CD14-positive monocyte (primary cell): ENCODE measurements around the gene ROBO1. TPM values are rescaled to one million over a fixed set of nuclear protein-coding genes. Genes with fewer than 3 reads are reported as not detected.

Experiments used
- DNase-seq, 3 donors: peaks; one replicate each; pipeline ENCODE4 v3.0.0-alpha.2; 2011 to 2022
- H2AFZ ChIP-seq: 2 replicates; pipeline ENCODE4 v1.6.0; 2012; ENCODE audit warnings: mild to moderate bottlenecking, low read depth, low read length, inconsistent platforms; ENCODE audit not compliant: insufficient read depth, poor library complexity, severe bottlenecking
- H3K27ac ChIP-seq, 2 donors: 1 replicate in 1 of 2; 2 replicates in 1 of 2; pipeline ENCODE4 v1.5.1; 2012 to 2013; ENCODE audit warnings: low read length in 2 of 2, control low read depth in 1 of 2, inconsistent platforms in 1 of 2, low read depth in 1 of 2, mild to moderate bottlenecking in 1 of 2
- H3K27me3 ChIP-seq, 2 donors: one replicate each; pipeline versions ENCODE4 v1.6.0 to v1.6.1; 2011 to 2013; ENCODE audit warnings: low read length in 2 of 2; ENCODE audit not compliant: control insufficient read depth in 2 of 2, insufficient read depth in 2 of 2
- H3K36me3 ChIP-seq, 2 donors: replicated peaks in 1 of 2; 1 replicate in 1 of 2; 2 replicates in 1 of 2; pipeline versions ENCODE4 v1.5.1 to v1.6.1; 2012 to 2013; ENCODE audit warnings: low read length in 2 of 2, control low read depth in 1 of 2, inconsistent platforms in 1 of 2, mild to moderate bottlenecking in 1 of 2; ENCODE audit not compliant: insufficient read depth in 2 of 2, control insufficient read depth in 1 of 2
- H3K4me1 ChIP-seq, 2 donors: 1 replicate in 1 of 2; 2 replicates in 1 of 2; pipeline versions ENCODE4 v1.5.1 to v1.6.1; 2012 to 2013; ENCODE audit warnings: low read length in 2 of 2, control low read depth in 1 of 2, inconsistent platforms in 1 of 2, mild to moderate bottlenecking in 1 of 2, moderate library complexity in 1 of 2; ENCODE audit not compliant: insufficient read depth in 2 of 2, control insufficient read depth in 1 of 2
- H3K4me2 ChIP-seq: replicated peaks from 2 replicates; pipeline ENCODE3; 2012; ENCODE audit warnings: low read length, moderate library complexity, mild to moderate bottlenecking; ENCODE audit not compliant: poor library complexity, severe bottlenecking; ENCODE audit errors: extremely low read depth
- H3K4me3 ChIP-seq, 3 experiments: fragments of 200-600 bp in 1 of 3; sonication (generic) in 1 of 3; replicated peaks in 1 of 3; 1 replicate in 2 of 3; 2 replicates in 1 of 3; pipeline ENCODE4 v1.5.1; 2011 to 2013; ENCODE audit warnings: low read length in 3 of 3, mild to moderate bottlenecking in 3 of 3, control low read depth in 2 of 3, low read depth in 2 of 3, inconsistent platforms in 1 of 3, moderate library complexity in 1 of 3
- H3K79me2 ChIP-seq: 2 replicates; pipeline ENCODE4 v1.6.0; 2012; ENCODE audit warnings: mild to moderate bottlenecking, control low read depth, inconsistent platforms, low read length, moderate library complexity; ENCODE audit not compliant: insufficient read depth
- H3K9ac ChIP-seq: 2 replicates; pipeline ENCODE4 v1.6.0; 2017; ENCODE audit warnings: low read length, mild to moderate bottlenecking; ENCODE audit not compliant: insufficient read depth, poor library complexity, severe bottlenecking
- H3K9me3 ChIP-seq, 2 donors: replicated peaks in 1 of 2; 1 replicate in 1 of 2; 2 replicates in 1 of 2; pipeline versions ENCODE4 v1.5.1 to v1.6.1; 2012 to 2013; ENCODE audit warnings: low read length in 2 of 2, control low read depth in 1 of 2; ENCODE audit not compliant: control insufficient read depth in 1 of 2, insufficient read depth in 1 of 2
- H4K20me1 ChIP-seq: 2 replicates; pipeline ENCODE4 v1.6.0; 2012; ENCODE audit warnings: mild to moderate bottlenecking, low read length, control low read depth, moderate library complexity; ENCODE audit not compliant: insufficient read depth
- H3K27ac Mint-ChIP-seq, 7 donors: one replicate each; pipeline ENCODE4 v1.8.0; 2020; ENCODE audit warnings: mild to moderate bottlenecking in 7 of 7, mixed read lengths in 7 of 7, moderate library complexity in 6 of 7, inconsistent platforms in 2 of 7
- H3K27me3 Mint-ChIP-seq, 3 donors: one replicate each; pipeline ENCODE4 v1.8.0; 2021 to 2022; ENCODE audit warnings: low read depth in 3 of 3, mild to moderate bottlenecking in 3 of 3, mixed read lengths in 3 of 3, moderate library complexity in 3 of 3, inconsistent platforms in 1 of 3
- H3K36me3 Mint-ChIP-seq, 2 donors: one replicate each; pipeline ENCODE4 v1.8.0; 2020; ENCODE audit warnings: mixed read lengths in 2 of 2, inconsistent platforms in 1 of 2, mild to moderate bottlenecking in 1 of 2
- H3K4me1 Mint-ChIP-seq: one replicate; pipeline ENCODE4 v1.8.0; 2020; ENCODE audit warnings: mild to moderate bottlenecking, mixed read lengths
- H3K4me3 Mint-ChIP-seq, 2 donors: one replicate each; pipeline ENCODE4 v1.8.0; 2020; ENCODE audit warnings: mild to moderate bottlenecking in 2 of 2, mixed read lengths in 2 of 2, moderate library complexity in 1 of 2
- H3K9me3 Mint-ChIP-seq, 7 donors: one replicate each; pipeline ENCODE4 v1.8.0; 2020 to 2022; ENCODE audit warnings: mixed read lengths in 7 of 7, mild to moderate bottlenecking in 6 of 7, moderate library complexity in 6 of 7, inconsistent platforms in 2 of 7
- WGBS: methylation state at CpG from one replicate; pipeline ENCODE4 v1.1.5; 2013; ENCODE audit warnings: missing lambda C conversion rate; ENCODE audit not compliant: insufficient coverage; 5-methylcytosine and 5-hydroxymethylcytosine counted together
- intact Hi-C, 2 donors: fragments of 100-400 bp; cut with micrococcal nuclease; formaldehyde crosslinking; loops; one replicate each; pipeline versions ENCODE4 v1.15.0 to v1.15.1; 2023
- polyA plus RNA-seq, 3 donors: library from polyadenylated mRNA; depleted of rRNA in 1 of 3; unstranded in 2 of 3; stranded (reverse) in 1 of 3; fragments of 300-500 nt in 2 of 3; fragments of >200 nt in 1 of 3; fragmentation: Illumina TruSeq in 2 of 3; gene quantifications; 1 replicate in 2 of 3; 2 replicates in 1 of 3; pipeline ENCODE4 v1.2.3, GENCODE V29; 2012 to 2021
- TF ChIP-seq, protein P1 (sequence below): fragments of 200-600 bp; IDR thresholded peaks from one replicate; pipeline ENCODE4 v1.8.0; 2022; ENCODE audit warnings: antibody characterized with exemption, mild to moderate bottlenecking

ROBO1 gene
- polyA plus RNA-seq, 3 donors, result 0.09 to 0.10 TPM; not detected in 1

DNA sequence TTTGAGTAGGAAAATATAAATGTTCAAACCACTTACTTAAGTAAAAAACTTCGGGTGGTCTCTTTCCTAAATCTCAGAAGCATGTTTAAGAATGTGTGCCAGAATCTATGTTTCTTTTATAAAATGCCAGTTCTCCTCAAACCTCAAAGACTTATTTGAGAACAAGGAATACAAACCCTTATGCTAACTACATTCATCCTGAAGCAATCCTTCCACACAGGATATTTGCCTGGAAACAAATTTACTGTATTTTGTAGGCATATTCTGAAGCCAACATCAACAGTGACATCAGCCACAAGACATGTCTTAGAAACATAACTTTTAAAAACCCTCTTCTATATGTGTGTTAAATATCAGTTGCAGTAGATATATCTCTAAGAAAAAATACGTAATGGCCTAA lies 1077.0 kb downstream of the ROBO1 start:
- Mint-ChIP-seq H3K27ac (no peak overlapping the region), H3K4me1 (no peaks in the 10 kb centered on the region), H3K27me3 (no peaks in the 10 kb centered on the region), H3K36me3 (no peaks in the 10 kb centered on the region), H3K4me3 (no peak overlapping the region), H3K9me3 (no peaks in the 10 kb centered on the region)
- Histone ChIP-seq H3K79me2 (no peaks in the 10 kb centered on the region), H2AFZ (no peak overlapping the region), H3K4me1 (no peaks in the 10 kb centered on the region), H3K27ac (no peak overlapping the region), H3K9ac (no peak overlapping the region), H3K4me2 (no peak overlapping the region), H4K20me1 (no peaks in the 10 kb centered on the region), H3K4me3 (no peak overlapping the region), H3K36me3 (no peaks in the 10 kb centered on the region), H3K27me3 (no peaks in the 10 kb centered on the region), H3K9me3 (no peaks in the 10 kb centered on the region)
- TF ChIP-seq, protein P1, sequence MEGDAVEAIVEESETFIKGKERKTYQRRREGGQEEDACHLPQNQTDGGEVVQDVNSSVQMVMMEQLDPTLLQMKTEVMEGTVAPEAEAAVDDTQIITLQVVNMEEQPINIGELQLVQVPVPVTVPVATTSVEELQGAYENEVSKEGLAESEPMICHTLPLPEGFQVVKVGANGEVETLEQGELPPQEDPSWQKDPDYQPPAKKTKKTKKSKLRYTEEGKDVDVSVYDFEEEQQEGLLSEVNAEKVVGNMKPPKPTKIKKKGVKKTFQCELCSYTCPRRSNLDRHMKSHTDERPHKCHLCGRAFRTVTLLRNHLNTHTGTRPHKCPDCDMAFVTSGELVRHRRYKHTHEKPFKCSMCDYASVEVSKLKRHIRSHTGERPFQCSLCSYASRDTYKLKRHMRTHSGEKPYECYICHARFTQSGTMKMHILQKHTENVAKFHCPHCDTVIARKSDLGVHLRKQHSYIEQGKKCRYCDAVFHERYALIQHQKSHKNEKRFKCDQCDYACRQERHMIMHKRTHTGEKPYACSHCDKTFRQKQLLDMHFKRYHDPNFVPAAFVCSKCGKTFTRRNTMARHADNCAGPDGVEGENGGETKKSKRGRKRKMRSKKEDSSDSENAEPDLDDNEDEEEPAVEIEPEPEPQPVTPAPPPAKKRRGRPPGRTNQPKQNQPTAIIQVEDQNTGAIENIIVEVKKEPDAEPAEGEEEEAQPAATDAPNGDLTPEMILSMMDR, result no peak
- no peak for DNase-seq
- intact Hi-C loops, result no loop called here
- no CpG with 5 or more reads among the region's 2 CpGs for WGBS

DNA sequence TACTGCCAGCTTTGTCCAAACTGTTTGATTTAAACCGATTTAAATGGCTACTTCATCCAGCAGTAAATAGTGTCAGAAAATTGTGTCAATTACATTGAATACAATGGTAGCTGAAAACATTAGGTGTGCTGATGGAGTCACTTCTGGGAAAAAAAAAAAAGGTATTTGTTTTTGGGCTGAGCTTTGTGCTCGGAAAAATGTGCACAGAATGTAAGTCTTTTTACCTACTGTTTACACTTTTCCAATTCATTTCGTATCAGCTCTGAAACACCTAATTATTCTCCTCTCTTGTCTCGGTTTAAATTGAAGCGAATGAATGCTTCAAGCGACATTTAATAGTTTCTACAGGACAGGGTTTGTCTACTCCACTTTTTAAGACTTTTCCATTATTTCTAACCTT lies 1078.4 kb downstream of the ROBO1 start:
- H3K27ac Mint-ChIP-seq, result no peak overlapping the region
- no peaks in the 10 kb centered on the region for H3K36me3 ChIP-seq
- intact Hi-C loops, result no loop called here
- no peaks in the 10 kb centered on the region for H3K27me3 ChIP-seq
- H3K4me3 Mint-ChIP-seq, result no peak overlapping the region
- H3K9me3 ChIP-seq, result no peaks in the 10 kb centered on the region
- H2AFZ ChIP-seq, result no peak overlapping the region
- no peak overlapping the region for H3K4me3 ChIP-seq
- H3K27me3 Mint-ChIP-seq, result no peaks in the 10 kb centered on the region
- 83% methylated on average over 2 of the region's 6 CpGs for WGBS
- DNase-seq, result no peak
- no peak overlapping the region for H3K9ac ChIP-seq
- H3K36me3 Mint-ChIP-seq, result no peaks in the 10 kb centered on the region
- peaks cover 0 to 2% (median 0%) of the 10 kb centered on the region in 7 donors for H3K9me3 Mint-ChIP-seq
- no peaks in the 10 kb centered on the region for H3K79me2 ChIP-seq
- H3K4me2 ChIP-seq, result no peak overlapping the region
- no peaks in the 10 kb centered on the region for H3K4me1 Mint-ChIP-seq
- no peaks in the 10 kb centered on the region for H4K20me1 ChIP-seq
- TF ChIP-seq, protein P1, result no peak
- no peaks in the 10 kb centered on the region for H3K4me1 ChIP-seq
- H3K27ac ChIP-seq, result no peak overlapping the region
